ENCODE results near the gene CALY. TPM values are rescaled to one million over a fixed set of nuclear protein-coding genes. Genes with fewer than 3 reads are reported as not detected.
A peak's percentile ranks its signal among the peaks of the same experiment; 100 is the strongest.

The CALY gene
- total and polyA plus RNA-seq, 8 donors = 0.75 to 17.8 (median 3.2) TPM

DNA sequence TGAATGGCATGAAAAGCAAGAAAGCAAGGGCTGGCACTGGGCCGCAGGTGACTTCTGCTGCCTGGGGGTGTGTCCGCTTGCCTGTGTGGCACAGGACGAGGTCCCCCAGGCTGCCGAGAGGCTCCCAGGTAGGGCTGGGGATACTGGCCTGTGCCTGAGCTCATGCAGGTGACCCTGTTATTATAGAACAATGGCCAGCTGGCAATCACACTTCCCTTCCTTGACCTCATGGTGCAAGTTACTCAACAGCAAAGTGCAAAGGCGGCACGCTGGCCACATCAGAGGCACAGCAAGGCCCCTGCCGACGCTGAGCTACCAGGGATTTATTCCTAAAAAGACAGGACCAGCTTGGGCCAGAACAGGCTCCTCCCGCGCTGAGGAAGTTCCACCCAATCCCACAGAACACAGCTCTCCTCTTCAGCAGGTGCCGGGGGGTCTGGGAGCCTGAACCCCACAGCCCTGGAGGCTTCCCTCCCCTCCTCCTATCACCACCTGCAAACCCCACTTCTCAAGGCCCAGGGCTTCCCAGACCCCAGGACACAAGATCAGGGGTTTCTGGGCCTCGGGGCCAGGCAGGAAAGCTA is 58.6 kb downstream of the CALY start:
- H3K36me3 ChIP-seq = peaks cover 0 to 19% (median 12%) of the 10 kb centered on the region in 3 donors
- DNase-seq (peak in 1 of 6 donors; percentile 56), FAIRE-seq (no peak), ATAC-seq (peak; percentile 9 to 56 (median 26))
- TF ChIP-seq CTCF (IDR thresholded peaks at IDR 0.05) = no peak
- H3K4me1 ChIP-seq = peaks cover 13 to 20% (median 18%) of the 10 kb centered on the region in 3 donors
- H3K9me3 ChIP-seq = no peaks in the 10 kb centered on the region
- intact Hi-C loops (cut with DNase I) = no loop called here
- H3K27ac ChIP-seq = peak overlapping the region; percentile 0 to 86 (median 68)
- no peaks in the 10 kb centered on the region for H3K27me3 ChIP-seq
- no peak overlapping the region for H3K4me3 ChIP-seq
- 33 to 38% methylated on average over 12 of the region's 12 CpGs for WGBS, 2 donors

DNA sequence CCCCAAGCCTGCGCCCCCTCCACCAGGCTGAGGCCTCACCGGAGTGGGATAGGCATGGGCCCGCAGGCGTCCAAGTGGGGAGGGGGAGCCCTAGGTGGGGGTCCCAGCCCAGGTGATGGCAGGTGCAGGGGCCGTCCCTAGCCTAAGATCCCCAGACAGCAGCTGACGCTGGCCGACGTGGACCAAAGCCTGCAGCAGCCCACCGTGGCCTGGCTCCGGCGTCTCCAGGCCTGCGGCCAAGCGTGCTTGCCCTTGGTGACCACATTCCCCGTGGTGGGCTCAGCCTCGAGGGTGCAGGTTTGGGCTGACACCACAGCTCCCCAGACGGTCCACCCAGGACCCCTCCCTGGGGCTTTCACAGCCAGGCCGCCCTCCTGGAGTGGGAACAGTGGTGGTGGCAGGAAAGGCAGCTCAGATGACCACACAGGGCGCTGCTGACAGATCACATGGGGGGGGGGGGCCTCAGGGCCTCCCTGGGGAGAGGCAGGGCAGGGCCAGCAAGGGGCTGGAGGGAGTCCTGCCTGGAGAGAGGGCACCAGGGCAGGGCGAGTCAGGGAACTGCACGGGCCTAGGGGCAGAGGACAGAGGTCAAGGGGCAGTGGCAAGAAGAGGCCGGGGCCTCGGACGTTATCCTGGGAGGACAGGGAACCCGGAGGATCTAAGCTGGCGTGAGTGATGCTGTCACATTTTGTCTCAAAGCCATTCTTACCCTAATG is 59.3 kb downstream of the CALY start:
- intact Hi-C loops (cut with DNase I) = no loop called here
- no peak for TF ChIP-seq CTCF (IDR thresholded peaks at IDR 0.05)
- Histone ChIP-seq H3K4me1 (peaks cover 13 to 20% (median 18%) of the 10 kb centered on the region in 3 donors), H3K36me3 (peaks cover 0 to 13% (median 6%) of the 10 kb centered on the region in 3 donors), H3K27ac (peak overlapping the region in 3 of 4 donors; percentile 54 to 86 (median 83)), H3K27me3 (no peaks in the 10 kb centered on the region), H3K4me3 (no peak overlapping the region), H3K9me3 (no peaks in the 10 kb centered on the region)
- FAIRE-seq (no peak), ATAC-seq (no peak), DNase-seq (peak in 1 of 6 donors; percentile 81)
- WGBS, 2 donors = 78 to 85% methylated on average over 25 of the region's 25 CpGs

- H3K4me3 ChIP-seq = peak within 1 kb of the TSS in 1 of 4 donors; percentile 39
- TF ChIP-seq CTCF (IDR thresholded peaks at IDR 0.05) = no peak
- peaks cover 13 to 20% (median 18%) of the 10 kb centered on the region in 3 donors for H3K4me1 ChIP-seq
- peak within 1 kb of the TSS in 3 of 4 donors; percentile 54 to 86 (median 83) for H3K27ac ChIP-seq
- intact Hi-C loops (cut with DNase I) = no loop called here
- H3K9me3 ChIP-seq = no peaks in the 10 kb centered on the region
- ATAC-seq = peak in 3 of 4 donors; percentile 8 to 40 (median 10)
- peaks cover 0 to 5% (median 0%) of the 10 kb centered on the region in 3 donors for H3K36me3 ChIP-seq
- FAIRE-seq = no peak
- peak in 1 of 6 donors; percentile 81 for DNase-seq
- 29 to 31% methylated on average over 47 to 63 of the region's 63 CpGs for WGBS, 2 donors
- no peaks in the 10 kb centered on the region for H3K27me3 ChIP-seq
Measured at GRCh38 chr10:133276435-133277201, 60.1 kb downstream of the CALY start, which contains the start of gene ADAM8. TSS of gene ADAM8 (minus strand) at chr10:133276868. CDS start at chr10:133276817, 51 bp downstream.

DNA sequence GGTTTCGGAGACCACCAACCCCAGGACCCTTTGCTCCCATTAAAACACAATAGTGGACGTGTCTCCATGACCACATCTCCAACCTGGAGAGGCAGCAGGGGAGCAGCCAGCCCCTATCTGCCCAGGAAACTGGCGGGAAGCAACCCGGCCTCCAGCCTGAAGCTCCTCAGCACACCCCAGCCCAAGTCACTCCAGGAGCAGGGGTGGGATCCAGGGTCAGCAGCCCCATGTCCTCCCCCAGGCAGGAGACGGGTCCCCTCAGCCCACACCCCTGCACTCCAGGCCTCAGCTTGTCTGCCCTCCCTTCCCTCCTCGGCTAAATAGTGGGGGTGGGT is 60.6 kb downstream of the CALY start:
- no peaks in the 10 kb centered on the region for H3K27me3 ChIP-seq
- WGBS, 2 donors = 62 to 72% methylated on average over 5 to 6 of the region's 6 CpGs
- H3K4me3 ChIP-seq = peak overlapping the region in 1 of 4 donors; percentile 39
- H3K36me3 ChIP-seq = peaks cover 0 to 3% (median 0%) of the 10 kb centered on the region in 3 donors
- FAIRE-seq (no peak), ATAC-seq (no peak), DNase-seq (no peak)
- no peak overlapping the region for H3K27ac ChIP-seq
- H3K9me3 ChIP-seq = no peaks in the 10 kb centered on the region
- no peak for TF ChIP-seq CTCF (IDR thresholded peaks at IDR 0.05)
- intact Hi-C loops (cut with DNase I) = no loop called here
- peaks cover 13 to 20% (median 18%) of the 10 kb centered on the region in 3 donors for H3K4me1 ChIP-seq

Data from pancreas (tissue), 10 donors.